SK-MEL-5 (cell line): ENCODE results near the gene HOXC13. TPM values are rescaled to one million over a fixed set of nuclear protein-coding genes. Genes with fewer than 3 reads are reported as not detected.

Source experiments
- DNase-seq: peaks from one replicate; pipeline ENCODE4 v3.0.0-alpha.2; 2016; ENCODE audit warnings: low read depth, low spot score
- in situ Hi-C: cut with HindIII; loops from 2 replicates; pipeline ENCODE4 v1.10.0; 2016; ENCODE audit warnings: low sequenced_read_pairs, high pct_unique_total_duplicates, low pct_unique_long_range_greater_than_20kb
- total RNA-seq: library from RNA; depleted of rRNA; stranded (reverse); fragments of >200 nt; shearing (Covaris generic); gene quantifications from 2 replicates; pipeline ENCODE4 v1.2.3, GENCODE V29; 2014

The HOXC13 gene
- total RNA-seq, 1 experiment from 2014 or later = 6.1 TPM

GRCh38 chr12:53974084-53975063, 35.7 kb downstream of the HOXC13 start, which contains the start of gene HOTAIR:
TSS of gene HOTAIR (minus strand) at chr12:53974954.
- in situ Hi-C loops = no loop called here
- peak; percentile 19 for DNase-seq

DNA sequence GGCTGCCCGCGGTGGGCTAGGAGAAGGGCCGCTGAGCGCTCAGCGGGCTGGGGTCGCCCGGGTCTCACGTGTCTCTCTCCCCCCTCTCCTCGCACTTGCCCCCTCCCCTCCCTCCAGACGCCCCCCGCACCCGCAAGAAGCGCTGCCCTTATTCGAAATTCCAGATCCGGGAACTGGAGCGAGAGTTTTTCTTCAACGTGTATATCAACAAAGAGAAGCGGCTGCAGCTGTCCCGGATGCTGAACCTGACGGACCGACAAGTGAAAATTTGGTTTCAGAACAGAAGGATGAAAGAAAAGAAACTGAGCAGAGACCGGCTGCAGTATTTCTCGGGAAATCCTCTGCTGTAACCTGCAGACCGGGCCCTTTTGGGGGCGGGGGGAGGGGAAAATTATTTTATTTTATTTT, 36.4 kb downstream of the HOXC13 start:
- in situ Hi-C loops = no loop called here
- no peak for DNase-seq

GRCh38 chr12:53975479-53976152, 37.0 kb downstream of the HOXC13 start:
- DNase-seq = no peak
- in situ Hi-C loops = no loop called here

- no peak for DNase-seq
- in situ Hi-C loops = no loop called here
Observed at GRCh38 chr12:53976172-53976822, 37.7 kb downstream of the HOXC13 start.

DNA sequence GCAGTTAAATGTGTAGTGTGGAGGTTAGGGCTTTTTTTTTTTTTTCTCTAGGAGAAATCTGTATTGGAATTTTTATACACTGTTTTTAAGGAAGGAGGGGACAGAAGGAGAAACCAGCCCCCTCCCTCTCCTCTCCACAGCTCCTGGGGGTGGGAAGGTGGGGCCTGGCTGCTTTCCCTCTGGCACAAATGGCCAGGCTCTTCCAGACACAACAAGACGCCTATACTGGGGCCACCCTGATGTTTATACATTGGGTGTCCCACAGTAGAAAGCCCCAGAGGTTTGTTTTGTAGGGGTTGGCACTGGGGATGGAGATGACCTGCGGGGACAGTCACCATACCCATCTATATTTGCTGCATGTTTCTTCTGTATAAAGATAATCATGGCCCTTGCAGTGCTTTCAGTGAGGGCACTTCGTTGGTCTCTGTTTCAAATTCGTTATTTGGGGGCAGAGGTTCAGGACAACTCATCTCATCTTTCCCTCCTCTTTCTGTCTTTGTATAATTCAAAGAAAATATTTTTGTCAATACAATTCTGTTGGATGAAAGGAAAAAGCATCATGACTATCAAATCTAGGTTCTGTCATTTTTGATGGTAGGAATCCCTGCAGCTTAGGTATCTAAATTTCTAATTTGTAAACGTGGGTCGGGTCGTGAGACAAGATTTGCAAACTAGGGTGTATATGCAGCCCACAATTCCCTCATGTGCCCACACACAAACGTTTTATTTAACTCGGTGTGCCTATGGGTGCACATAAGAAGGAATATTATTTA, 38.4 kb downstream of the HOXC13 start:
- in situ Hi-C loops = no loop called here
- DNase-seq = no peak

- in situ Hi-C loops = no loop called here
- no peak for DNase-seq
Observed at GRCh38 chr12:53977596-53978445, 39.2 kb downstream of the HOXC13 start.

DNA sequence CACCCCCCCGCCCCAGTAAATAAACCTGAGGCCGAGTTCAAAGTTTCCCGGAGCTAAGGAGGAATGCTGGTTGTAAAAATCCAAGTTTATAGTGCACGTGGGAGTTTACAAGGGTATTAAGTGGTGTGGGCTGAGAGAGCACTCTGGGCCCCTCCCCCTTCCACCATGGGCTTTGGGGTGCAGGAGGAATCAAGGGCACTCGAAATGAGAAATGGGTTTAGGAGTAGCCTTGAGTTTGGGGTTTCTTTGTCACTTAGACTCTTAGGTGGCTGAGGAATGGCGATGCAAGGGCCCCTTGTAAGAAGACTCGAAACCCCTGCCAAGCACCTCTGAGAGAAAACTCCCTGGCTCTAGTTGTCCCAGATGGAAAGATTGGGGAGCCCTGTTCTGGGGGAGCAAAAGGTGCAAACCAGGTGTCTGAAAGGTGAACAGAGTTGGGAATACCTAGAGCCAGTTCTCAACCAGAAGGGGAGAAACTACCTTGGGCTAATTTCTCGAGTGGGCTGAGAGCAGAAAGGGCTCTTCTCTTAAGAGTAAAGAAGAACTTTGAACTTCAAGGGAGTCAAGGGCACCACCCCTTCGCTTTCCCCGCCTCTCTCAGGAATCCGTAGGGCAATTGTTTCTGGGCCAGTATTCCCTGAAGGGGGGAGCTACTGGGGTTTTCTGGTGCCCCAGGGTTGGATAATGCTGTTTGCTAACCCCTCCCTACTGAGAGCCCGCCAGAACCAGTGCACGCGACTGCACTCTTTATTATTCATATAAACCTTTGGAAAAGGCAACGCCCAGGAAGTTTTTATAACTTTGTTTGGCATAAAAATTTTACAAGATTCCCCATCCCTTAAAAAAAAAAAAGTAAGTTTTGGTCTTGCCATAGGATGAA, 40.1 kb downstream of the HOXC13 start:
- DNase-seq = no peak
- in situ Hi-C loops = no loop called here

GRCh38 chr12:53980104-53980801, 41.6 kb downstream of the HOXC13 start:
- in situ Hi-C loops = no loop called here
- DNase-seq = no peak

DNA sequence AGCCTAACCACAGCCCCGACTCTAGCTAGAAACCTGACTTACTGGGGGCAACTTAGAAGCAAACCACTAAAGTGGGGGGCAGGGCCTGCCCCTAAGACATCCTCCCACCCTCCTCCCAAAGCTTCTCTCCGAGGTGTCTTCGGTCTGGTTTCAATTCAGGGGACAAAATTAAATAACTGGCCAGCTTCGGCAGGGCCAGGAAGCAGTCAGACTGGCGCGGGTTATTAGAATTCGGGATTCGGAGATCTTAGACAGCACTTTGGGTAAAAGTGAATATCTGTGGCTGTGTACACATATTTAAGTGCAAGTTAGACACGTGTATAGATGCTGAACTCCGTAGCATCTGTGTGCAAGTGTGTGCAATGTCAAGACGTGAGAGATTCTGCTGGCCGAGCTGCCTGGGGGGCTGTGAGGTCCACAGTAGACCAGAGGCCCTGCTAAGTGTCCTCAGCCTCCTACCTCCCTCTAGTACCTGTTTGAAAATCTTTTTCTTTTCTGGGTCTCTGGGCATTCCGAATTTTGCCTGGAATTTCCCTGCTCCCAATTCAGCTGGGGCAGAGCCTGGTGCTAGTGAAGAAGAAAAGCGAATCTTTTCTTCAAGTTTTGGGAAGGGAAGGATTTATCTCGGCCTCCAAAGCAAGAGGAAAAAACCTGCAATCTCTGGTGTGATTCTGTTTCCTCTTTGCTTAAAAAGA, 42.3 kb downstream of the HOXC13 start:
- no peak for DNase-seq
- in situ Hi-C loops = no loop called here

DNA sequence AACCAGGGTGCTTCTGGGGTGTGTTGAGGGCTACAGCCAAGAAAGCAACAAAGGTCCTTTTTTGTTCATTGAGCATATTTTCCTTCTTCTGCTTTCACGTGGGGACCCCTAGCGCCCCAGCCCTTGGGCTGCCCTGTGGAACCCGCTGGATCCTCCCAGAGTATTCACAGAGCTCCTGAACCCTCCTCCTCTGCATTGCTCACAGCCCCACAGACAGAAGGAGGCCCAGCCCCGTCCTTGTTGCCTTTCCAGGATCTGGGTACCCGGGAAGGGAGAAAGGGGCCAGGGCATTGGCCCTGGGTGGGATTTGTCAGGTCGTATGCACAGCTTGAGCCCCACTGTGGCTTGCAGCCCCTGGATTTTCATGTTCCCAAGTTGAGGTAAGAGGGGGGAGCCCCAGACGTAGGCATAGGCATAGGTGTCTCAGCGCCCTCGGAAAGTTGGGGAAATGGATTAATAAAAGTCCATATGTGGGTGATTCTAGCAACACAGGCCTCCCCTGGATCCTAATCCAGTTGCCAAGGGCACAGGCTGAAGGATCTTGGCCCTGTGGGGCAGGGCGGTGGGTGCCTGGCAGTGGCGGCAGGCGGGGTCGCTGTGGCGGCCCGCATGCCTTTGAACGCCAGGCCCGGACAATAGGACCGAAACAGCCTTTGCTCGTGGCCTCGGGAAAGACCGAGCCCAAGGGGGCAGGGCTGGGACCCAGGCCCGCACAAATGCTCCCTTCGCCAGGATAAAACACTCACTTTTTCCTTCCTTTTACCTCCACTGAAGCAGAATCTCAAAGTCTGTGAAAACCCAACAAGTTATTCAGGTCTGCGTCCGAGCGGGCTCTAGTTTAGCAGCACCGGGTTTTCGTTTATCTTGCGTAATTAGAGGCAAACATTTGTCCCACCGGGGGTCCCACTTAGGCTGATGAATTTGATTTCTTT, 43.3 kb downstream of the HOXC13 start:
- DNase-seq = no peak
- in situ Hi-C loops = no loop called here

DNA sequence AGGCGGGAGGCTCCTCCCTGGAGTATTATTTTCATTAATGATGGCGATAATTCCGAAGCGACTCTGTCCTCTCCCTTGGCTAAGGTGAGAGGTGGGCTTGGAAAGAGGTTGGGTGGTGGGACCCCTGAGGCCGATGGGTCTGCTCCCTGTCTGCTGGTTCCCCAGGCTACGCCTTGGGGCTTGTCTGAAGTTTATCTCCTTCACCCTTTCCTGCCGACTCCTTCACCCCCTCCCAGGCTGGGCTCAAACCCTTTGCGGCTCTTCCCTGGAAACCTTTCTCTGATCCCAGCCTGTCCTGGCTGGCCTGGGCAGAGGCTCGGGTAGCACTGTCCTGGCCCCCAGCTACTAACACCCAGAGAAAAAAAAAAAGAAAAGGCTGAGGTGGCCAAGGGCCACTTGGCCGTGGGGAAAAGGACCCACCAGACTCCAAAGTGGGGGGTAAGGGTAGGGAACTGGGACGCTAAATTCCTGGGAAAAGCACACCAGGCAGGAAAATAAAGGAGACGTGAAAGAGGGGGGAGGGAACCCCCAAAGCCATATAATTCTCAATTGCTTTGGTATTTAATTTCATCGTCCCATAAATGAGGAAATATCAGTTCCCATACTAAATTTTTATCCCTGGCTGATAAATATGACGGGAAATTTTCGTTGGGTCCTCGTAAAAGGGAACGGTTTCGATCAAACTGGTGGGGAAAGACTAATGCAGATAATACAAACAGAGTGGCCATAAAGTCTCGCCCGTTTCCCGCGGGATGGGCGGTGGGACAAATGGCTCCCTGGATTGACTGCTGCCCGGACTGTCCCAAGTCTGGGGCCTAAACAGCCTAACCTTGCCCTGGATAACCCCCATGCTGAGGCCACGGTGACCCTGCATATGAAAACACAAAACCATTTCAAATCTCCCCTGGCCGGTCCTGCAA, 44.3 kb downstream of the HOXC13 start:
- in situ Hi-C loops = no loop called here
- no peak for DNase-seq

DNA sequence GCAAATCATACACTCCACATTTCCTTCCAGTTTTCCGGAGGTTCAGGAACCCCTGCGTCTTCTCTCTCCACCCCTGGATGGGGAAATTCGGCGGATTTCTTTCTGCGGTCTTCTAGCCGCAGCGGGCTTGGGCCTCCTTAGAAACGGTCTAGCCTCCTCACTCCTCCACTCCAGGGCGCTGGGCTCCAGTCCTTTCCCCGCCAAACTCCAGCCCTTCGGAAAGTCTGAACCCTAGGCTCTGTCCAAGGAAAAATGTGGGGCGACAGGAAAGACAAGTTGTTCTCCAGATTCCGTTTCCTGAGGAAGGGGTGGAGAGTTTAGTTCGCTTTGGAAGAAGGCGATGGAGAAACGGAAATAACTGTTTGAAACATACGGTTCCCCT, 44.9 kb downstream of the HOXC13 start:
- in situ Hi-C loops = no loop called here
- no peak for DNase-seq

DNA sequence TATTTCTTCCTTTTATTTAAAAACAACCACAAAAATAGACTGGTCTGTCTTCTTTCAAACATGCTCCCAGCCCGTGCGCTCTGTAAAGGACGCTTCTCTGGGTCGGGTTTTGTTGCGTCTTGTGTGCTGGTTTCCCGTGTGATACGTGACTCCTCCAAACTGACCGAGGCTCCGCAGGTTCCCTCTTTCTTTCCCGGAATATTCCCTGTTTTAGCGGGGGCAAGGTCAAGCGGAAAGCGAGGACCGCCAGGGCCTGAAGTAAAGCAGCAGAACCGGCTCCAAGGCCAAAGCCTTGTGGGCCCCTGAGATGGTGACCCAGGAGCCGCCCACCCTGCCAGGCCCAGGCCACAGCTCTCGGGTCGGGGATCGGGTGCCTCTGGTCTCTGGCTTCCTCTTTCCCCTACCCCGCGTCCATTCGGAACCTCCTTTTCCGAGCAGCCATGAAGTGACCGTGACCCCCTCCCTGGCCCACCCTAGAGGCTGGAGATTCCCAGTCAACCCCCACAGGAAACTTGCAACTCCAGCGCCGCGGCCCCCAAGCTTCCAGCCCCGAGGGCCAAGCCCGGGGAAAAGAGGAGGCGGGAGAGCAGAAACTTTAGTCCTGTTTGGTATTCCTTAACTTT, 45.4 kb downstream of the HOXC13 start:
- in situ Hi-C loops = no loop called here
- no peak for DNase-seq
